Gastrocnemius medialis (tissue), 4 donors: Measurements from ENCODE around the gene PRDM16.

Experiments
- CTCF ChIP-seq, 5 experiments: fragments of 450-650 bp in 3 of 5; fragments of 200-600 bp in 2 of 5; sonication (generic) in 2 of 5; IDR thresholded peaks in 4 of 5; conservative IDR thresholded peaks in 1 of 5; 1 replicate in 4 of 5; 2 replicates in 1 of 5; pipeline ENCODE4 v1.5.1; 2016 to 2019; ENCODE audit warnings: antibody characterized with exemption in 5 of 5, mild to moderate bottlenecking in 3 of 5, moderate library complexity in 3 of 5
- POLR2A ChIP-seq, 2 donors: fragments of 450-650 bp; IDR thresholded peaks; one replicate each; pipeline ENCODE4 v1.6.1; 2017; ENCODE audit warnings: antibody characterized with exemption in 2 of 2, mild to moderate bottlenecking in 2 of 2, moderate library complexity in 2 of 2

- TF ChIP-seq CTCF (IDR thresholded peaks at IDR 0.05 in 4 of 5, conservative IDR thresholded peaks at IDR 0.05 in 1 of 5) (no peak), POLR2A (IDR thresholded peaks at IDR 0.05) (no peak)
These were observed 2.8 kb downstream of the PRDM16 start for GRCh38 chr1:3071565-3072390.
